GM13976 (cell line): ENCODE data around the gene EMP1.

Experiments
- DNase-seq: peaks from one replicate; pipeline ENCODE4 v3.0.0; 2012; ENCODE audit warnings: low spot score
- CTCF ChIP-seq: IDR thresholded peaks from 2 replicates; pipeline ENCODE4 v1.5.1; 2012; ENCODE audit warnings: borderline replicate concordance, mild to moderate bottlenecking; ENCODE audit not compliant: insufficient read depth; ENCODE audit errors: extremely low read depth, missing control alignments, control extremely low read depth
- in situ Hi-C: fragments of 300-500 bp; cut with MboI; formaldehyde crosslinking; loops from one replicate; pipeline ENCODE4 v1.12.0; 2022; ENCODE audit warnings: low sequenced_read_pairs, mixed read lengths, inconsistent platforms; ENCODE audit not compliant: unreplicated experiment

The EMP1 gene

DNA sequence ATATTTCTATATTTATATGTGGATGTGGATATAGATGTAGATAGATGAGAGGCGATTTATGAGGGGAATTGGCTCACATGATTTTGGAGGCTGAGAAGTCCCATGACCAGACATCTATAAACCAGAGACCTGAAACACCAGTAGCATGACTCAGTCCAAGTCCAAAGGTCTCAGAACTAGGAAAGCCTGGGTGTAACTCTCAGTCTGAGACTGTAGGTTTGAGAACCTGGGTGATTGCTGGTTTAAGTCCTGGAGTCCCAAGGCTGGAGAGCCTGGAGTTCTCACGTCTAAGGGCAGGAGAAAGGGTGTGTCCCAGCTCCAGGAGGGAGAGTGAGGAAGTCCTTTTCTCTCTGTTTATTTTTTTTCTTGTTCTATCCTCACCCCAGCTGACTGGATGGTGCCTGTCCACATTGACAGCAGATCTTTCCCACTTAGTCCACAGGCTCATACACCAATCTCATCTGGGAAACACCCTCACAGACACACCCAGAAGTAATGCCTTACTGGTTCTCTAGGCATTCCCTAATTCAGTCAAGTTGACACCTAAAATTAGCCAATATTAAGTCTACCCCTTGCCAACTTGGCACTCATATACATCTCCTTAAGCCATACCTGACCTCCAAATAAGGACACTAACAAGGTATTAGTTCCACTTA is 45.4 kb downstream of the EMP1 start:
- in situ Hi-C loops, result no loop called here
- TF ChIP-seq CTCF, result no peak
- no peak for DNase-seq

DNA sequence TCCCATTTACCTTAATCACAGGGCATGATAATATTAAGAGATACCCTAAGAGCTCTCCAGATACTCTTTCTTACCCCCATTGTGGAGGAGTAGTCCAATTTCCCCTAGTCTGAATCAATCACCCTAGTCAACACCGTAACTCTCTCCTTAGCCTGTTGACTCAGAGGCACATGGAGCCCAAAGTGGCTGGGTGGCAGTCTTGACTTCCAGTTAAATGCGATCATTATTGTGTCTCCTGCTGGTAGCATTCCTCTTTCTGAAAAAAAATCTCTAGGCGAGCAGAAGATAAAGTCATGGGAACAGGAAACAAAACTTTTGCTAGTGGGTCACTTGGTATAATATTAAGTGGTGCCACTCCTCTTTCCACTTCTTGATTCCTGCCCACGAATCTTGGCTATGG is 46.4 kb downstream of the EMP1 start:
- DNase-seq, result no peak

DNA sequence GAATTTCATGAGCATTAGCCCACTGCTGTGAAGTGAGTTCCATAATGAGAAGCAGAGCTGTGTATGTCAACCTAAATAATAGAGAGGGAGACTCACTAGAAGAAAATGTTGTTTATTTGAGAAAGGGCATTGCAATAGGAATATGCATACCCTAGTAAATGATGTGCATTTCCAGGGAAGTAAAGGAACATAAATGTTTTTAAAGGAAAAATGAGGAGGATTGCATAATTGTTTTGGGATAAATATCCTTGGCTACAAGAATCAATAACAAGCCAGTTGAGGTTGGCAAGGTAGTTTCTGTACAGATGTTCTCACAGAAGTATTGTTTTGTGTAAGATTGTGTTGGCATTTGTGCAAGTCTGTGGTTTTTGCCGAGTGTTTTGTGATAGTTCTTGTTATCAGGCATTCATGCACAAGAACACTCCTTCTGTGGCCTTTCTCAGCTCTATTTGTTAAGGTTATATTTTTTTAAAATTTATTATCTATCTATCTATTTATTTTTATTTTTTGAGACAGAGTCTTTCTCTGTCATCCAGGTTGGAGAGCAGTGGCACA is 47.1 kb downstream of the EMP1 start:
- no peak for DNase-seq
- in situ Hi-C loops, result no loop called here
- TF ChIP-seq CTCF, result no peak

More for the DNA sequence above, 46.4 kb downstream of the EMP1 start:
- no peak for TF ChIP-seq CTCF
- in situ Hi-C loops, result no loop called here

DNA sequence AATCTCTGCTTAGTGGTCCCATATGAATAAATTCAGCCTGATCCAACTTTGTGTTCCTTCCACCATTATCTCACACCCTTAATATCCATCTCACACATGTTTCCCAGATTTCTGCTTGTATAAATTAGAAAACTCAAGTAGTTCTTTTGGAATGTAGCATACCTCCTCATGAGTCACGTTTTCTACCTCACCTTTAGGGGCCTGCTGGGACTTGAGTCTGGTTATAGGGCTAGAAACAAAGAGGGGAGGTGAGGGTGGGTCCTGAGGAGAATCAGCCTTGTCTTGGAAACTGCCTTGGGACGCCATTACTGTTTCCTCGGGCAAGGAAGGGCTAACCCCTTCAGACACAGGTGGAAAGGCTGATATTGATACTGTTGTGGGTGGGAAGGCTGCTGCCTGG is 51.1 kb downstream of the EMP1 start:
- in situ Hi-C loops, result no loop called here
- DNase-seq, result no peak
- no peak for TF ChIP-seq CTCF

DNA sequence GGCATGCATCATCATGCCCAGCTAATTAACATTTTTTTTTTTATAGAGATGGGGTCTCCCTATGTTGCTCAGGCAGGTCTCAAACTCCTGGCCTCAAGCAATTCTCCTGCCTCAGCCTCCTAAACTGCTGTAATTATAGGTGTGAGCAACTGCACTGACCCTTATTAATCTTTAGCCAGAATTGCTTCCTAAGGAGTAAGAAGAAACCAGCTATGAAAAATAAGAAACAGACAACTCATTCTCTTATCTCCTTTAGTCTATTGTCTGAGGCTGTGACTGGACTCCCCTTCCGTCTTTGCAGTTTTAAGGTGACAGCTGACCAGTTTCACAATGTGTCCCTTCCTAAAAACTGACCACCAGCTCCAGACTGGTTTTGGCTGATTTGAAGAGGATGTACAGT is 52.4 kb downstream of the EMP1 start:
- TF ChIP-seq CTCF, result no peak
- DNase-seq, result no peak
- in situ Hi-C loops, result no loop called here

GRCh38 chr12:13250416-13250815 is 53.9 kb downstream of the EMP1 start:
- TF ChIP-seq CTCF, result no peak
- in situ Hi-C loops, result no loop called here
- DNase-seq, result no peak
